ENCODE results near the gene MYO9B. TPM values are rescaled to one million over a fixed set of nuclear protein-coding genes. Genes with fewer than 3 reads are reported as not detected.

The MYO9B gene
- total RNA-seq, 2 experiments from 2014 or later, result 73.1 to 78.6 TPM

Other genes starting within 250 kb of the MYO9B start
- gene SIN3B, start 246.4 kb upstream of the MYO9B start, total RNA-seq, result 10 to 100 TPM; 18.8 to 20.6 TPM
- gene F2RL3, start 186.8 kb upstream of the MYO9B start, total RNA-seq, result not detected
- gene CPAMD8, start 49.0 kb upstream of the MYO9B start, total RNA-seq, result under 1 TPM; 0.41 to 0.44 TPM
- 10 to 100 TPM; 47.3 to 48.8 TPM for gene HAUS8, start 325 bp upstream of the MYO9B start, total RNA-seq
- gene USE1, start 139.6 kb downstream of the MYO9B start, total RNA-seq, result 10 to 100 TPM; 24.7 to 25.3 TPM
- 1 to 10 TPM; 8.7 to 9.3 TPM for gene OCEL1, start 150.4 kb downstream of the MYO9B start, total RNA-seq
- 1 to 10 TPM; 5.3 to 6.0 TPM for gene NR2F6, start 170.1 kb downstream of the MYO9B start, total RNA-seq
- under 1 TPM in 1 of 2 experiments, not detected in 1; 0.20 TPM for gene USHBP1, start 189.0 kb downstream of the MYO9B start, total RNA-seq
- gene BABAM1, start 191.7 kb downstream of the MYO9B start, total RNA-seq, result 100 to 1,000 TPM; 108 to 109 TPM
- 1 to 10 TPM; 8.6 to 8.8 TPM for gene ANKLE1, start 206.1 kb downstream of the MYO9B start, total RNA-seq
- gene ABHD8, start 227.6 kb downstream of the MYO9B start, total RNA-seq, result 1 to 10 TPM; 4.1 to 4.4 TPM
- gene MRPL34, start 230.1 kb downstream of the MYO9B start, total RNA-seq, result 10 to 100 TPM; 84.2 to 92.2 TPM
- gene DDA1, start 233.8 kb downstream of the MYO9B start, total RNA-seq, result 10 to 100 TPM; 26.2 to 28.6 TPM